Stimulated activated CD8-positive, alpha-beta memory T cell treated with anti-CD3 and anti-CD28 coated beads, Interleukin-12 subunit alpha, Interleukin-12 subunit beta, amount 100 ng/mL, for 4 hours (primary cell): ENCODE measurements around the gene RBFA.
"Not testable (repeated sequence)": the region's sequence is repeated elsewhere in the genome, so short reads cannot be mapped to it uniquely, and the experiment has no call there.

Experiments used
- DNase-seq: peaks from one replicate; pipeline ENCODE4 v3.0.0-alpha.2; 2020; ENCODE audit warnings: low read depth

Gene RBFA

GRCh38 chr18:80034068-80034851, at the start of gene RBFA:
RBFA (plus strand) TSS chr18:80034434; CDS start chr18:80034496, 62 bp downstream.
- peak; percentile 99 for DNase-seq

- DNase-seq: no peak
Measured at GRCh38 chr18:79985172-79985571, 49.1 kb upstream of the RBFA start.

- no peak for DNase-seq
Measured at GRCh38 chr18:79986726-79987125, 47.5 kb upstream of the RBFA start.

GRCh38 chr18:79987566-79987965, 46.7 kb upstream of the RBFA start:
- no peak for DNase-seq

GRCh38 chr18:79988071-79988450, 46.2 kb upstream of the RBFA start:
- peak; percentile 42 for DNase-seq

GRCh38 chr18:79988451-79989194, 45.6 kb upstream of the RBFA start, which contains the start of gene TXNL4A:
TXNL4A (minus strand) TSS chr18:79988563; CDS start chr18:79988392, 171 bp downstream.
- peak; percentile 80 for DNase-seq

GRCh38 chr18:79989195-79989497, 45.1 kb upstream of the RBFA start:
- DNase-seq: no peak

GRCh38 chr18:79991494-79991893, 42.7 kb upstream of the RBFA start:
- no peak for DNase-seq

GRCh38 chr18:79999701-80000100, 34.5 kb upstream of the RBFA start:
- not testable (repeated sequence) for DNase-seq

- no peak for DNase-seq
Measured at GRCh38 chr18:80000877-80001276, 33.4 kb upstream of the RBFA start.

- DNase-seq: no peak
Measured at GRCh38 chr18:80002468-80002867, 31.8 kb upstream of the RBFA start.

GRCh38 chr18:80004600-80005342, 29.5 kb upstream of the RBFA start:
- DNase-seq: no peak

- DNase-seq: no peak
Measured at GRCh38 chr18:80006724-80007123, 27.5 kb upstream of the RBFA start.

- DNase-seq: no peak
Measured at GRCh38 chr18:80009661-80010550, 24.3 kb upstream of the RBFA start.

- no peak for DNase-seq
Measured at GRCh38 chr18:80010551-80010906, 23.7 kb upstream of the RBFA start.

- DNase-seq: not testable (repeated sequence)
Measured at GRCh38 chr18:80011496-80012137, 22.6 kb upstream of the RBFA start.

GRCh38 chr18:80012714-80013113, 21.5 kb upstream of the RBFA start:
- DNase-seq: no peak

GRCh38 chr18:80022613-80023012, 11.6 kb upstream of the RBFA start:
- no peak for DNase-seq

GRCh38 chr18:80023173-80023572, 11.1 kb upstream of the RBFA start:
- no peak for DNase-seq

- no peak for DNase-seq
Measured at GRCh38 chr18:80026363-80026762, 7.9 kb upstream of the RBFA start.

GRCh38 chr18:80027719-80028118, 6.5 kb upstream of the RBFA start:
- DNase-seq: not testable (repeated sequence)
